Spleen (tissue), 11 donors: Measurements from ENCODE around the gene PANX2. TPM values are rescaled to one million over a fixed set of nuclear protein-coding genes. Genes with fewer than 3 reads are reported as not detected.

Experiments
- DNase-seq: peaks from one replicate; pipeline ENCODE4 v3.0.0-alpha.2; 2020
- H3K27ac ChIP-seq, 8 donors: fragments of 200-600 bp; sonication (generic) in 7 of 8; 1 replicate in 4 of 8; 2 replicates in 4 of 8; pipeline versions ENCODE4 v1.5.0 to v1.8.0; 2016 to 2021; ENCODE audit warnings: inconsistent platforms in 4 of 8, mild to moderate bottlenecking in 4 of 8, moderate library complexity in 1 of 8
- H3K27me3 ChIP-seq, 7 donors: fragments of 200-600 bp; sonication (generic) in 6 of 7; replicated peaks in 1 of 7; 1 replicate in 4 of 7; 2 replicates in 3 of 7; pipeline versions ENCODE4 v1.5.0 to v1.8.0; 2016 to 2021; ENCODE audit warnings: inconsistent platforms in 3 of 7, mild to moderate bottlenecking in 1 of 7
- H3K36me3 ChIP-seq, 6 donors: fragments of 200-600 bp; sonication (generic) in 5 of 6; 1 replicate in 4 of 6; 2 replicates in 2 of 6; pipeline versions ENCODE4 v1.5.0 to v1.8.0; 2016 to 2021; ENCODE audit warnings: inconsistent platforms in 2 of 6
- H3K4me1 ChIP-seq, 6 donors: fragments of 200-600 bp; sonication (generic) in 5 of 6; 1 replicate in 3 of 6; 2 replicates in 3 of 6; pipeline versions ENCODE4 v1.5.0 to v1.8.0; 2016 to 2021; ENCODE audit warnings: inconsistent platforms in 3 of 6
- H3K4me3 ChIP-seq, 8 donors: fragments of 200-600 bp; sonication (generic) in 7 of 8; 1 replicate in 4 of 8; 2 replicates in 4 of 8; pipeline versions ENCODE4 v1.5.0 to v1.8.0; 2016 to 2021; ENCODE audit warnings: inconsistent platforms in 4 of 8, mild to moderate bottlenecking in 4 of 8, moderate library complexity in 2 of 8
- H3K9me3 ChIP-seq, 8 donors: fragments of 200-600 bp; sonication (generic) in 7 of 8; 1 replicate in 4 of 8; 2 replicates in 4 of 8; pipeline versions ENCODE4 v1.5.0 to v1.8.0; 2016 to 2021; ENCODE audit warnings: inconsistent platforms in 4 of 8
- CTCF ChIP-seq, 11 experiments: fragments of 200-600 bp in 7 of 11; fragments of 450-650 bp in 4 of 11; sonication (generic) in 4 of 11; IDR thresholded peaks in 8 of 11; conservative IDR thresholded peaks in 3 of 11; 1 replicate in 7 of 11; 2 replicates in 4 of 11; pipeline versions ENCODE4 v1.4.0 to v1.8.0; 2016 to 2021; ENCODE audit warnings: antibody characterized with exemption in 11 of 11, inconsistent platforms in 4 of 11, mild to moderate bottlenecking in 1 of 11
- POLR2A ChIP-seq, 3 donors: fragments of 450-650 bp; IDR thresholded peaks; one replicate each; pipeline ENCODE4 v1.5.1; 2017; ENCODE audit warnings: antibody characterized with exemption in 3 of 3, mild to moderate bottlenecking in 1 of 3
- POLR2AphosphoS5 ChIP-seq, 3 donors: sonication (generic); formaldehyde crosslinking; IDR thresholded peaks; one replicate each; pipeline ENCODE4 v1.5.1; 2017; ENCODE audit warnings: antibody characterized with exemption in 3 of 3
- WGBS, 5 donors: extraction: QIAGEN DNeasy Blood & Tissue Kit in 3 of 5; methylation state at CpG; one replicate each; pipeline versions ENCODE4 v1.1.5 to v1.1.7; 2013 to 2018; 5-methylcytosine and 5-hydroxymethylcytosine counted together
- intact Hi-C: fragments of 100-400 bp; cut with DNase I; formaldehyde crosslinking; loops from one replicate; pipeline ENCODE4 v1.15.0; 2023; ENCODE audit warnings: low total_unique reads
- polyA plus RNA-seq, 3 donors: library from polyadenylated mRNA; stranded (reverse); fragments of 200-250 nt; gene quantifications; one replicate each; pipeline ENCODE4 v1.2.1, GENCODE V29; 2013
- total RNA-seq, 7 donors: library from RNA; depleted of rRNA in 3 of 7; stranded (reverse); fragments of >200 nt in 3 of 7; fragmentation: NEBNext Ultra II Directional in 4 of 7; extraction: Animal tissue kit (Norgen Biotek cat#: 25700) in 4 of 7; gene quantifications; one replicate each; pipeline versions ENCODE4 v1.1.0 to v1.2.1, GENCODE V29; 2016 to 2021
- donor health status: healthy with polysubstance abuse.
- donor health status: DM: no; HTN: no; CAD: no; lungs with moderate emphysema.
- donor health status: DM: no; HTN: no; CAD: no.
- donor health status: Bipolar disorder and iron deficiency.
- donor health status: healthy.
- donor health status: DM: no; HTN: no; CAD: no.
- donor health status: DM: yes; HTN: yes; CAD: no.

PANX2 gene
- total and polyA plus RNA-seq, 10 donors = 0.11 to 4.6 (median 1.6) TPM

- H3K4me3 ChIP-seq = no peak overlapping the region
- WGBS, 5 donors = 91 to 94% (median 92%) methylated on average over 52 to 61 of the region's 61 CpGs
- intact Hi-C loops = no loop called here
- H3K9me3 ChIP-seq = no peaks in the 10 kb centered on the region
- H3K36me3 ChIP-seq = peaks cover 0 to 68% (median 49%) of the 10 kb centered on the region in 6 donors
- H3K4me1 ChIP-seq = peaks cover 24 to 82% (median 52%) of the 10 kb centered on the region in 6 donors
- peak; percentile 82 for DNase-seq
- no peak for TF ChIP-seq CTCF (IDR thresholded peaks at IDR 0.05 in 8 of 11, conservative IDR thresholded peaks at IDR 0.05 in 3 of 11)
- TF ChIP-seq POLR2AphosphoS5 (IDR thresholded peaks at IDR 0.05) = peak in 2 of 3 donors; percentile 39 to 67
- no peaks in the 10 kb centered on the region for H3K27me3 ChIP-seq
- no peak overlapping the region for H3K27ac ChIP-seq
These were observed 27.5 kb downstream of the PANX2 start for GRCh38 chr22:50197856-50198623.

DNA sequence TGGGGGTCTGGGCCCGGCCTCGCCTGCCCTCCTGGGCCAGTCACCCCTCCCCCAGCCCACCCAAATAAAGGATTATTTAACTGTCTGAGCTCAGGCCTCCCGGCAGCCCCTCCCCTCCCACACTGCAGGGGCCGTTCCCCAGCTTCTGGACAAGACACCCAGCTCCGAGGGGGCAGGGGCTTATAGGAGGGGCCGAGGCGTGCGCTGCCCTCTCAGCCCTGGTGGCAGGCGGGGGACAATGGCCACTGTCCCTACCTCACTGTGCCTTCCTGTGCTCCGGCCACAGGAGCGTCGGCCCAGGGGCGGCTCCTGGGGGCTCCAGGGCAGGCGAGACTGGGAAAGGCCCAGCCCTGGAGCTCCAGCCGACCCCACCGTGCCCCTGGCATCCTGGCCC is 28.1 kb downstream of the PANX2 start:
- intact Hi-C loops = no loop called here
- 89 to 96% (median 91%) methylated on average over 7 to 16 of the region's 16 CpGs for WGBS, 5 donors
- peaks cover 0 to 68% (median 45%) of the 10 kb centered on the region in 6 donors for H3K36me3 ChIP-seq
- no peak overlapping the region for H3K27ac ChIP-seq
- no peak for DNase-seq
- no peaks in the 10 kb centered on the region for H3K9me3 ChIP-seq
- no peaks in the 10 kb centered on the region for H3K27me3 ChIP-seq
- TF ChIP-seq CTCF (IDR thresholded peaks at IDR 0.05 in 8 of 11, conservative IDR thresholded peaks at IDR 0.05 in 3 of 11) = no peak
- no peak for TF ChIP-seq POLR2A (IDR thresholded peaks at IDR 0.05)
- TF ChIP-seq POLR2AphosphoS5 (IDR thresholded peaks at IDR 0.05) = no peak
- no peak overlapping the region for H3K4me3 ChIP-seq
- H3K4me1 ChIP-seq = peaks cover 18 to 82% (median 49%) of the 10 kb centered on the region in 6 donors

- 76 to 88% (median 86%) methylated on average over 12 to 18 of the region's 18 CpGs for WGBS, 5 donors
- Histone ChIP-seq H3K27ac (peak overlapping the region in 3 of 8 donors; percentile 26 to 95 (median 94)), H3K36me3 (peaks cover 0 to 68% (median 38%) of the 10 kb centered on the region in 6 donors), H3K4me1 (peaks cover 17 to 82% (median 45%) of the 10 kb centered on the region in 6 donors), H3K27me3 (no peaks in the 10 kb centered on the region), H3K9me3 (no peaks in the 10 kb centered on the region), H3K4me3 (peak overlapping the region in 3 of 8 donors; percentile 69 to 93 (median 78))
- no peak for TF ChIP-seq CTCF (IDR thresholded peaks at IDR 0.05 in 8 of 11, conservative IDR thresholded peaks at IDR 0.05 in 3 of 11)
- no peak for TF ChIP-seq POLR2AphosphoS5 (IDR thresholded peaks at IDR 0.05)
- no peak for TF ChIP-seq POLR2A (IDR thresholded peaks at IDR 0.05)
- intact Hi-C loops = no loop called here
- DNase-seq = no peak
These were observed 28.8 kb downstream of the PANX2 start for GRCh38 chr22:50199251-50199721.

DNA sequence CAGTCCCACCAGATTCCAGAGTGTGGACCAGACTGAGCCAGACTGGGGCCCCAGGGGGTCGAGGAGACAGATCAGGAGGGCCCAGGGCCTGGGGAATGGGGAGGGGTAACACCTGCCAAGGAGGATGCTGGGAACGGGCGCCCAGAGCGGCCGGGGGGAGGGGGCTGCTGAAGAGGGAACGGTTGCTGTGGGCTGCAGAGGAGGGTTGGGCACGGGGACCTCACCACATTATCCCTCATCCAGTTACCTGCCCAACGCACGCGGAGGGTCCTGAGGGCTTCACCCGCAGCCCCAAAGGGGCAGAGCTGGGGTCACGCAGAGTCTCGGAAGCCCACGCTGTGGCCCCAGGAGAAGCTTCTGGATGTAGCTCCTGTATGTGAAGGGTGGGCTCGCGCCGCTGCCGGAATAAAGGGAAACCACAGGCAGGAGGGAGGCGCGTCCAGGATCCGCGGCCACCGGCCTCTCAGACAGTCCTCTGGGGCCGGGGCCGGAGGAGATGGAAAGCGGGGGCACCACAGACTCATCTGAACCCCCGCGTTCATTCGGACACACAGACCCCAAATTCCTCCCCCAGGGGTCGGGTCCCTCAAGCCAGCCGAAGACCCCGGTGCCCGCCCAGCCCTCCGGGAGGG is 29.4 kb downstream of the PANX2 start:
- Histone ChIP-seq H3K27ac (peak overlapping the region; percentile 69 to 95 (median 88)), H3K27me3 (no peaks in the 10 kb centered on the region), H3K9me3 (no peaks in the 10 kb centered on the region), H3K4me3 (peak overlapping the region; percentile 69 to 93 (median 75)), H3K36me3 (peaks cover 0 to 68% (median 31%) of the 10 kb centered on the region in 6 donors), H3K4me1 (peaks cover 12 to 82% (median 40%) of the 10 kb centered on the region in 6 donors)
- TF ChIP-seq CTCF (IDR thresholded peaks at IDR 0.05 in 8 of 11, conservative IDR thresholded peaks at IDR 0.05 in 3 of 11) (no peak), POLR2A (IDR thresholded peaks at IDR 0.05) (no peak), POLR2AphosphoS5 (IDR thresholded peaks at IDR 0.05) (peak in 1 of 3 donors; percentile 63)
- DNase-seq = peak; percentile 85
- intact Hi-C loops = no loop called here
- WGBS, 5 donors = 6 to 12% (median 11%) methylated on average over 17 to 34 of the region's 34 CpGs
